HepG2 (cell line): Measurements from ENCODE around the gene ITIH2.

ENCODE experiments used
- EP300 ChIP-seq, 3 experiments: sonication (generic) in 1 of 3; formaldehyde crosslinking in 1 of 3; IDR thresholded peaks; 2 replicates each; pipeline versions ENCODE4 v1.5.1 to v1.6.1; 2011 to 2020; ENCODE audit warnings: low read depth in 2 of 3, low read length in 2 of 3, borderline replicate concordance in 1 of 3, improper control_type of control experiment in 1 of 3, mild to moderate bottlenecking in 1 of 3, missing genetic modification reagents in 1 of 3, moderate library complexity in 1 of 3
- EZH2 ChIP-seq: conservative IDR thresholded peaks from 2 replicates; pipeline ENCODE4 v1.6.1; 2012; ENCODE audit warnings: mild to moderate bottlenecking, low read depth, low read length, moderate library complexity
- GPN1 ChIP-seq: sonication (generic); formaldehyde crosslinking; IDR thresholded peaks from 2 replicates; pipeline ENCODE4 v1.5.1; 2020; ENCODE audit warnings: missing genetic modification reagents, borderline replicate concordance
- MYNN ChIP-seq: sonication (generic); formaldehyde crosslinking; IDR thresholded peaks from 2 replicates; pipeline ENCODE4 v1.4.0; 2020; ENCODE audit warnings: mild to moderate bottlenecking, low read depth, missing genetic modification reagents
- TF ChIP-seq, protein P1 (sequence below): sonication (generic); formaldehyde crosslinking; conservative IDR thresholded peaks from 2 replicates; pipeline ENCODE4 v1.8.1; 2023; ENCODE audit warnings: missing genetic modification reagents

DNA sequence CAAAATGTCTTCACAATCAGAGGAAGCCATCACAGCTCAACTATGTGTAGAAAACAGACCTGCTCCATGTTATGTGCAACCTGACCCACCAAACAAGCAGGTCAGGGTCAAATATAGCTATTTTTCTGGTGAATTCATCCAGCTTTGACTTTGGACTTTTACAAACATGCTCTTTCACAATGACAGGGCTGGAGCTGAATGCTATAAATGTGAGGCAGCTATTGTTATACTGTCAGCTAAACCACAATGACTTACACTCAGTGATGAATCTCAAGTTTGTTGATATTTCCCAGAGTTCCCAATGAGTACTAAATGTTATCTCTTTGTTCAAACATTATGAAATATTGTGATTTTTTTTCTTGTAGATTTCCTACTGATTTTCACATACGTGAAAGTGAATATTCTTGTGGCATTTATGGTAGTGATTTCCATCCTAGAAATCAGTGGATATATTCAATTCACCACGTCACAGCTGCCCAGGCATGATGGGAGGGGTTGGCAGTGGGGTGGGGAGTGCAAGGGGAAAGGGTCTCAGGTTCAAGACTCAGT, 2.5 kb upstream of the ITIH2 start:
- TF ChIP-seq GPN1 (CRISPR knock-in tag) (no peak), MYNN (CRISPR knock-in tag) (no peak), EP300 (IDR thresholded peaks at IDR 0.05; ENCODE audit: low read depth in 2 of 2, low read length in 2 of 2) (peak; percentile 80 to 99; a peak in 3 of 4 replicates), EP300 (CRISPR knock-in tag; IDR thresholded peaks at IDR 0.05; ENCODE audit: borderline replicate concordance) (peak; percentile 99), EZH2 (no peak)
- TF ChIP-seq, protein P1, sequence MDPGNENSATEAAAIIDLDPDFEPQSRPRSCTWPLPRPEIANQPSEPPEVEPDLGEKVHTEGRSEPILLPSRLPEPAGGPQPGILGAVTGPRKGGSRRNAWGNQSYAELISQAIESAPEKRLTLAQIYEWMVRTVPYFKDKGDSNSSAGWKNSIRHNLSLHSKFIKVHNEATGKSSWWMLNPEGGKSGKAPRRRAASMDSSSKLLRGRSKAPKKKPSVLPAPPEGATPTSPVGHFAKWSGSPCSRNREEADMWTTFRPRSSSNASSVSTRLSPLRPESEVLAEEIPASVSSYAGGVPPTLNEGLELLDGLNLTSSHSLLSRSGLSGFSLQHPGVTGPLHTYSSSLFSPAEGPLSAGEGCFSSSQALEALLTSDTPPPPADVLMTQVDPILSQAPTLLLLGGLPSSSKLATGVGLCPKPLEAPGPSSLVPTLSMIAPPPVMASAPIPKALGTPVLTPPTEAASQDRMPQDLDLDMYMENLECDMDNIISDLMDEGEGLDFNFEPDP (CRISPR knock-in tag), result no peak
